AG09309 (cell line): ENCODE measurements around the gene NBPF20.
"Not testable (repeated sequence)": the region's sequence is repeated elsewhere in the genome, so short reads cannot be mapped to it uniquely, and the experiment has no call there.

ENCODE experiments used
- DNase-seq: peaks from one replicate; pipeline ENCODE4 v3.0.0-alpha.2; 2010; ENCODE audit warnings: low read depth
- H3K4me3 ChIP-seq: 2 replicates; pipeline ENCODE4 v1.5.1; 2011; ENCODE audit warnings: mild to moderate bottlenecking, low read depth, low read length, moderate library complexity; ENCODE audit not compliant: control insufficient read depth

Gene NBPF20

DNA sequence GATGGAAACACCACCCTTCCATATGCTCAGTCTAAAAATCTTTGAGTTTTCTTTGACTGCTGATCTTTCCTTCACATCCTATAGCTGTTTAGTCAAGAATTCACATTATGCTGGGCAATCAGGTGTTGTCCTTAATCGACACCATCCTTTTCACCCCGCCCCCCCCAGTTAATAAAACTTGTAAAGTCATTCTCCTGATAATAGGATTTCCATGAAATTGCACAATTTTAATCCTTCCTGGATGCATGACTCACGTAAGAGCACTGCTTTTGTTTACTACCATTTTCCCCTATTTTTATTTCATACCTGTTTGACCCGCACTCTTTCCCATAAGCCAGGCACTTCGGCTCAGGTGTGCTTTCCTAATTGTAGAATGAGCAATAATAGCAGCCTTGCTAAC, 16.9 kb upstream of the NBPF20 start:
- not testable (repeated sequence) for DNase-seq, H3K4me3 ChIP-seq

DNA sequence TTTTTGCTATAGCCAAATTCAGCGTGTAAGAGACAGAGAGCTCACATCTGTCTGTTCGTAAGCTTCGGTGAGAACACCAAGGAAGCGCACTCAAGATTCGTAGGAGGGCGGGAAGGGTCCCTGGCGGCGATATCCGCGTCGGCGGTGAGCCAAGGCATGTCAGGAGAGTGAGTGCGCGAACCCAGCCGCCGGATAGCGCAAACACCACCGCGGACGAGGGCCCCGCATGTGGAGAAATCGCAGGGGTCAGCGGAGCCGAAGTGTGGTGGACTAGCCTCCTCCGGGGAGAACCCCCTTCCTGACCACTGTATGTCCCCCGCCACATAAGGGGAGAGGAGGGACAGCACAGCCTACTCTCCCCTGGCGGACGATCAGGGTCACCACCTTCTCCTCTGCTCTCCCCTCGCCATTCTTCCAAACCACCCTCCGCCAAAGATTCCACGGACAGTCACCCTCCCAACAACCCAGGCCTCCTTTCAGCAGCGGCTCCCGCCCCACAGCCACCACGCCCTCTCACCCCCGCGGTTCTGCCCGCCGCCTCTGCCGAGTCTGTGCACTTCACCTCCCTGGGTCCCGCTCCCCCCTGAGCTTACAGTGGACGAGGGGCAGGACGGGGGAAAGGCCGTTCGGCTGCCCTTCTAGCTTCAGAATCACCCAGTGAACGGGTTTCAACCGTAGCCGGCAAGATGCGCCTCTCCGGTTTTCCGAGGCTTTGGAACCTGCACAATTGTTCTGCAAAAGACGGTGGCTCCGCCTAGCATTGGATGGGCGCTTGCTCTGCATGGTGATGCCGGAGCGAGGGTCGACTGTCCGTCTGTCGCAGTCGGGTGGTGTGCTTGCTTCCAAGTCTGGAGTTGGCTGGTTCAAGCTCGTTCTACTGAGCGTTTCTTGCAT, 6.2 kb upstream of the NBPF20 start:
- H3K4me3 ChIP-seq, DNase-seq: not testable (repeated sequence)

DNA sequence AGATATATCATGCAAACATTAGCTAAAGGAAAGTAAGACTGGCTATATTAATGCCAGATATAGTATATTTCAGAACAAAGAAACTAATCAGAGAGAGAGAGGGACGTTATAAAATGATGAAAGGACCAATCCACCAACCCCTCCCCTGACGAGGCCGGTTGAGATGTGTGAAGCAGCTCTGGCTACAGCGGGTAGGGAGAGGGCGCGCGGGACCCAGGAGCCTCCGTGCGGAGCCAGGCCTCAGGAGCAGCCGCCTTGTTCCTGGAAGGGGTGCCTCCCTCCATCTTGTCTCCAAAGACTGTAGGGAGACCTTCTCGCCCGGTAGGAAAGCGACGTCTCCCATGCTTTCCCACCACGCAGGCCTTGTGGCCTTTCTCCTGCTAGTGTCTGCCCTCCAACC, 5.4 kb upstream of the NBPF20 start:
- H3K4me3 ChIP-seq: not testable (repeated sequence)

DNA sequence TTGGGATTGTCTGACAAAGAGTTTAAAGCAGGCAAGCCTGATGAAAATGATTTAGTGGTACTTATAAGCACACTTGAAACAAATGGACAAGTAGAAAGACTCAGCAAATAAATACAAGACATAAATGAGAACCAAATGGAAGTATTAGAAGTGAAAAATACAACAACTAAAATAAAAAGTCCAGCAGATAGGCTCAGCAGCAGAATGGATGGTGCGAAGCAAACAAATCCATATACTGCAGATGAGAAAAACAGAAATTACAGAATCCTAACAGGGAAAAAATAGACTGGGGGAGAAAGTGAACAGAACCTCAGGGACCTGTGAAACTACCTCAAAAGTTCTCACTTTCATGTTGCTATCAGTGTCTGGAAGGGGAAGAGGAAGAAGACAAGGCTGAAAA, 3.9 kb upstream of the NBPF20 start:
- DNase-seq, H3K4me3 ChIP-seq: not testable (repeated sequence)

More for the DNA sequence above, 5.4 kb upstream of the NBPF20 start:
- not testable (repeated sequence) for DNase-seq

DNA sequence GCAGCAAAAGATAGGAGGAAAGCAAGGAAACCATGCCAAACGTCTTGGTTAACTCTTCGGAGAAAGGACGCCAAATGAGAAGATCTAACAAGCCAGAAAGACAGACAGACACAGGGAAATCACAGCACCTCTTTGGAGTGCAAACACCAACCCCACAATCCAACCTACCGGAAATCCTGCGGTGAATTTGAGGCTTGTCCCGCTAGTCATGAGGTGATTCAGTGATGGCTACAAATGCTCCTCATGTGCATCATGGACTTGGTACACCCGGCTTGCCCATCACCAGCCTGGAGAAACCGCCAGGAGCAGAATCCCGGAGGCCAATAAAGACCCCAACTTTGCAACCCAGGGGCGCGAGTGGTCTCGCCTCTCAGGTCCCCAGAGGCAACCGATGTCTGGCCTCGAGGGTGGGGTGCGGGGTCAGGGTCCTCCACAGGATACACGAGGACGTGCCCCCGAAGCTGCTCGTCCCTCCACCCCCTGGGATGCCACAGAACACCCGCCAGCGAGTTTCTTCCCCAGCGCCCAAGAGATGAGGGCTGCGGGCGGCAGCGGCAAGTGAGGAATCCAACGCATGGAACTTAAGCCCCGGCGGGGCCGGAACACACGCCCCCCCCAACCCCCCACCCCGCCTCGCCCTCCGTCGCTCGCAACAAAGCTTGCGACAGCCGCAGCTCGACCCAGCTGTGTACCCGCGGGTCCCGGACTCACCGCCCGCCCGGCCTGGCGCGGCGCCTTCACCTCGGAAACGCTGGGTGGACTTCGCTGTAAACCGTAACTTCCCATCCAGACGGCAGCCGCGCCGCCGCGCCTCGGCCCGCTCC, 579 bp downstream of the NBPF20 start:
- not testable (repeated sequence) for DNase-seq

DNA sequence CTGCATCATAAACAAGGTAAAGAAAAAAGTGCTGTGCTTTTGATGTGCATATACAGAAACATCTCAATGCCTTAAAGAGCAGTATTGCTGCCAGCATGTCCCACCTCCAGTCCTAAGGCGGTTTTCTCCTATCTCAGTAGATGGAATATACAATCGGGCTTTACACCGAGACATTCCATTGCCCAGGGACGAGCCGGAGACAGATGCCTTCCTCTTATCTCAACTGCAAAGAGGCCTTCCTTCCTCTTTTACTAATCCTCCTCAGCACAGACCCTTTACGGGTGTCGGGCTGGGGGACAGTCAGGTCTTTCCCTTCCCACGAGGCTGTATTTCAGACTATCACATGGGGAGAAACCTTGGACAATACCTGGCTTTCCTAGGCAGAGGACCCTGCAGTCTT, 10.3 kb downstream of the NBPF20 start:
- not testable (repeated sequence) for H3K4me3 ChIP-seq, DNase-seq

More for the DNA sequence above, 579 bp downstream of the NBPF20 start:
- H3K4me3 ChIP-seq: peak overlapping the region; percentile 71

DNA sequence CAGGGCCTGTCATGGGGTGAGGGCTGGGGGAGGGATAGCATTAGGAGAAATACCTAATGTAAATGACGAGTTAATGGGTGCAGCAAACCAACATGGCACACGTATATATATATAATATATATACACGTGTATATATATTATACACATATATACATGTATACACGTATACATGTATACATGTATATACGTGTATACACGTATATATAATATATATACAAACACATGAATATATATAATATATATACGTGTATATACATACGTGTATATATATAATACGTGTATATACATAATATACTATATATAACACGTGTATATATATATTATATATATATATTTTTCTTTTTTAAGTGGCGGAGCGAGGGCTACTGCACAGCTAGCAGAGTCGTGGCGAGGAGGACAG, 18.1 kb downstream of the NBPF20 start:
- H3K4me3 ChIP-seq, DNase-seq: not testable (repeated sequence)

DNA sequence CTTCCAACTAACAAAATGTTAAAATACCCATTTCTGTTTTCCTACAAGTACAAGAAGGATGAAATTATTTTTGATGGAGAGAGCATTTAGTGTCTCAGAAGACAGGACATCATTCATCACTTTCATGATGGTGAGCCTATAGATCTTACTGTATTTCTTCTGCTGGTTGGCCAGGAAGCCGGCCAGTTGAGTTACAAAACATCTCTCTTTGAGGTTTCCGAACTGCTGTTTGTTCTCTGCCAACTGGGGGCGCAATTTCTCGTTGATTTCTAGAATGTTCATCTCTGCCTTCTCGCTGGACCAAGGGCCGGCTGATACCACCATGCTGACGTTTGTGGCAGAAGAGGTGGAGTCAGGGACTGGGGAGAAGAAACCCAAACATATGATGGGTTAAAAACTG, 20.5 kb downstream of the NBPF20 start:
- H3K4me3 ChIP-seq, DNase-seq: not testable (repeated sequence)

DNA sequence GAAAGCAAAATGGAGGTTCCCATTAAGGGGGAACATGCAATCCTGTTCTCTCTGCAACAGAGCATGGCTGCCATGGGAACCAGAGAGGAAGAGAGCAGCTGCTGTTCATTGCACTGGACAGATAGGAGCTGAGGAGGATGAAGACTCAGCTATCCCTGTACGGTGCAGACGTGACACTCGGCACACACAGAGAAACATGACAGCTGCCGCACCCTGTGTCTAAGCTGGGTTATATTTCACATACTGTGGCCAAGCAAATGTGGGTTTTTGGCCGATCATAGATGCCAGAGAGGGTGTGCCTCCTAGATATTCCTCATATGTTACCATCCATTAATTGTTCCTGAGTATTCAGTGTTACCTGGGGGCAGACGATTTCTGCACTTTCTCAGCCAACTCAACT, 24.7 kb downstream of the NBPF20 start:
- not testable (repeated sequence) for DNase-seq

More for the DNA sequence above, 24.7 kb downstream of the NBPF20 start:
- not testable (repeated sequence) for H3K4me3 ChIP-seq
